Measurements from ENCODE around the gene RNU5B-1. TPM values are rescaled to one million over a fixed set of nuclear protein-coding genes. Genes with fewer than 3 reads are reported as not detected.

RNU5B-1 gene
- total and polyA plus RNA-seq, 10 donors = 24.2 to 62.3 (median 32.6) TPM; not detected in 6

GRCh38 chr15:65329984-65330735, 25.7 kb downstream of the RNU5B-1 start:
- 81 to 92% (median 87%) methylated on average over 11 to 18 of the region's 18 CpGs for WGBS, 5 donors
- Histone ChIP-seq H3K4me1 (peaks cover 0 to 7% (median 0%) of the 10 kb centered on the region in 6 donors), H3K27ac (no peak overlapping the region), H3K27me3 (replicated peaks in 1 of 7) (peaks cover 0 to 17% (median 0%) of the 10 kb centered on the region in 7 donors), H3K36me3 (no peaks in the 10 kb centered on the region), H3K9me3 (no peaks in the 10 kb centered on the region), H3K4me3 (no peak overlapping the region)
- no peak for TF ChIP-seq POLR2AphosphoS5 (IDR thresholded peaks at IDR 0.05)
- TF ChIP-seq POLR2A (IDR thresholded peaks at IDR 0.05) = no peak
- no peak for TF ChIP-seq CTCF (IDR thresholded peaks at IDR 0.05 in 8 of 11, conservative IDR thresholded peaks at IDR 0.05 in 3 of 11)
- DNase-seq = peak; percentile 46
- intact Hi-C loops (cut with DNase I; ENCODE audit: low total_unique reads) = no loop called here

- Histone ChIP-seq H3K4me1 (peaks cover 0 to 4% (median 0%) of the 10 kb centered on the region in 6 donors), H3K4me3 (no peak overlapping the region), H3K36me3 (no peaks in the 10 kb centered on the region), H3K9me3 (no peaks in the 10 kb centered on the region), H3K27me3 (replicated peaks in 1 of 7) (peaks cover 0 to 21% (median 0%) of the 10 kb centered on the region in 7 donors), H3K27ac (no peak overlapping the region)
- WGBS, 5 donors = 90 to 96% (median 94%) methylated on average over 21 to 22 of the region's 22 CpGs
- intact Hi-C loops (cut with DNase I; ENCODE audit: low total_unique reads) = no loop called here
- peak; percentile 55 for DNase-seq
- TF ChIP-seq POLR2A (IDR thresholded peaks at IDR 0.05) = no peak
- TF ChIP-seq POLR2AphosphoS5 (IDR thresholded peaks at IDR 0.05) = no peak
- TF ChIP-seq CTCF (IDR thresholded peaks at IDR 0.05 in 8 of 11, conservative IDR thresholded peaks at IDR 0.05 in 3 of 11) = no peak
Measured at GRCh38 chr15:65330934-65331645, 26.6 kb downstream of the RNU5B-1 start.

DNA sequence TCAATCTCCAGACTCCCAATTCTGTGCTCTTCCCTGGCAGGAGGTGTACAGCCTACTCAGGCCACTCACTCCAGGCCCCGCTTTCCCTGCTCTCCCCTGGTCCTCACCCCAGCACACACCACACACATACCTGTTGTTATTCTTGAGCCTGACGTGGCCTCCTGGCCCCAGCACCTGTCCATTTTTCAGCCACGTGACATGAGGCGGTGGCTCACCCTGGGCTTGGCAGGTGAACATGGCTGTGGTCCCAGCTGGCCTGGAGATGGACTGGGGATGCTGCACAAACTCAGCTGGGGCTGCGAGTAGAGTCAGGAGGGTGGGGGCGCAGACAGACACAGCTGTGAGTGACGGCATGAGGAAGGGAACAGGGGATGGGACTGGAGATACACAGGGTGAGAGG, 27.3 kb downstream of the RNU5B-1 start:
- Histone ChIP-seq H3K27me3 (replicated peaks in 1 of 7) (peaks cover 0 to 23% (median 0%) of the 10 kb centered on the region in 7 donors), H3K36me3 (no peaks in the 10 kb centered on the region), H3K9me3 (no peaks in the 10 kb centered on the region), H3K4me3 (no peak overlapping the region), H3K4me1 (no peaks in the 10 kb centered on the region), H3K27ac (no peak overlapping the region)
- 72 to 99% (median 90%) methylated on average over 5 to 7 of the region's 7 CpGs for WGBS, 5 donors
- peak; percentile 27 for DNase-seq
- intact Hi-C loops (cut with DNase I; ENCODE audit: low total_unique reads) = no loop called here
- no peak for TF ChIP-seq POLR2AphosphoS5 (IDR thresholded peaks at IDR 0.05)
- no peak for TF ChIP-seq POLR2A (IDR thresholded peaks at IDR 0.05)
- TF ChIP-seq CTCF (IDR thresholded peaks at IDR 0.05 in 8 of 11, conservative IDR thresholded peaks at IDR 0.05 in 3 of 11) = no peak

Data from spleen (tissue), 11 donors.